Choroid plexus epithelial cell (primary cell): ENCODE measurements around the gene COX19.

ENCODE experiments used
- DNase-seq: peaks from one replicate; pipeline ENCODE4 v3.0.0-alpha.2; 2010; ENCODE audit warnings: low read depth
- H3K4me3 ChIP-seq: 2 replicates; pipeline ENCODE4 v1.5.1; 2011; ENCODE audit warnings: low read depth, mild to moderate bottlenecking, control low read depth, low read length, moderate library complexity
- CTCF ChIP-seq: conservative IDR thresholded peaks from 2 replicates; pipeline ENCODE4 v1.5.1; 2011; ENCODE audit warnings: low read depth, mild to moderate bottlenecking, control low read depth, inconsistent platforms, low read length, moderate library complexity

The COX19 gene

GRCh38 chr7:999941-1000935, 24.9 kb upstream of the COX19 start:
- DNase-seq = no peak
- TF ChIP-seq CTCF = no peak
- no peak overlapping the region for H3K4me3 ChIP-seq

- no peak for DNase-seq
- H3K4me3 ChIP-seq = no peak overlapping the region
- TF ChIP-seq CTCF = no peak
Measured at GRCh38 chr7:999149-999879, 24.0 kb upstream of the COX19 start.

- H3K4me3 ChIP-seq = no peak overlapping the region
- no peak for DNase-seq
- peak; percentile 10 for TF ChIP-seq CTCF
Measured at GRCh38 chr7:997404-998395, 22.4 kb upstream of the COX19 start.

GRCh38 chr7:996079-996872, 20.9 kb upstream of the COX19 start:
- no peak for DNase-seq
- no peak for TF ChIP-seq CTCF
- no peak overlapping the region for H3K4me3 ChIP-seq

- H3K4me3 ChIP-seq = no peak overlapping the region
- TF ChIP-seq CTCF = no peak
- no peak for DNase-seq
Measured at GRCh38 chr7:995571-995970, 20.2 kb upstream of the COX19 start.
